GM12873 (cell line): ENCODE results near the gene SH2D3A.

Source experiments
- TF ChIP-seq, protein P1 (sequence below): IDR thresholded peaks from 2 replicates; pipeline ENCODE4 v1.5.1; 2012; ENCODE audit warnings: low read depth, mild to moderate bottlenecking, moderate library complexity, low read length, control low read depth; ENCODE audit not compliant: insufficient read depth; ENCODE audit errors: missing control alignments

SH2D3A gene

GRCh38 chr19:6725513-6726231 is 41.6 kb downstream of the SH2D3A start:
- TF ChIP-seq, protein P1, sequence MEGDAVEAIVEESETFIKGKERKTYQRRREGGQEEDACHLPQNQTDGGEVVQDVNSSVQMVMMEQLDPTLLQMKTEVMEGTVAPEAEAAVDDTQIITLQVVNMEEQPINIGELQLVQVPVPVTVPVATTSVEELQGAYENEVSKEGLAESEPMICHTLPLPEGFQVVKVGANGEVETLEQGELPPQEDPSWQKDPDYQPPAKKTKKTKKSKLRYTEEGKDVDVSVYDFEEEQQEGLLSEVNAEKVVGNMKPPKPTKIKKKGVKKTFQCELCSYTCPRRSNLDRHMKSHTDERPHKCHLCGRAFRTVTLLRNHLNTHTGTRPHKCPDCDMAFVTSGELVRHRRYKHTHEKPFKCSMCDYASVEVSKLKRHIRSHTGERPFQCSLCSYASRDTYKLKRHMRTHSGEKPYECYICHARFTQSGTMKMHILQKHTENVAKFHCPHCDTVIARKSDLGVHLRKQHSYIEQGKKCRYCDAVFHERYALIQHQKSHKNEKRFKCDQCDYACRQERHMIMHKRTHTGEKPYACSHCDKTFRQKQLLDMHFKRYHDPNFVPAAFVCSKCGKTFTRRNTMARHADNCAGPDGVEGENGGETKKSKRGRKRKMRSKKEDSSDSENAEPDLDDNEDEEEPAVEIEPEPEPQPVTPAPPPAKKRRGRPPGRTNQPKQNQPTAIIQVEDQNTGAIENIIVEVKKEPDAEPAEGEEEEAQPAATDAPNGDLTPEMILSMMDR, result no peak

DNA sequence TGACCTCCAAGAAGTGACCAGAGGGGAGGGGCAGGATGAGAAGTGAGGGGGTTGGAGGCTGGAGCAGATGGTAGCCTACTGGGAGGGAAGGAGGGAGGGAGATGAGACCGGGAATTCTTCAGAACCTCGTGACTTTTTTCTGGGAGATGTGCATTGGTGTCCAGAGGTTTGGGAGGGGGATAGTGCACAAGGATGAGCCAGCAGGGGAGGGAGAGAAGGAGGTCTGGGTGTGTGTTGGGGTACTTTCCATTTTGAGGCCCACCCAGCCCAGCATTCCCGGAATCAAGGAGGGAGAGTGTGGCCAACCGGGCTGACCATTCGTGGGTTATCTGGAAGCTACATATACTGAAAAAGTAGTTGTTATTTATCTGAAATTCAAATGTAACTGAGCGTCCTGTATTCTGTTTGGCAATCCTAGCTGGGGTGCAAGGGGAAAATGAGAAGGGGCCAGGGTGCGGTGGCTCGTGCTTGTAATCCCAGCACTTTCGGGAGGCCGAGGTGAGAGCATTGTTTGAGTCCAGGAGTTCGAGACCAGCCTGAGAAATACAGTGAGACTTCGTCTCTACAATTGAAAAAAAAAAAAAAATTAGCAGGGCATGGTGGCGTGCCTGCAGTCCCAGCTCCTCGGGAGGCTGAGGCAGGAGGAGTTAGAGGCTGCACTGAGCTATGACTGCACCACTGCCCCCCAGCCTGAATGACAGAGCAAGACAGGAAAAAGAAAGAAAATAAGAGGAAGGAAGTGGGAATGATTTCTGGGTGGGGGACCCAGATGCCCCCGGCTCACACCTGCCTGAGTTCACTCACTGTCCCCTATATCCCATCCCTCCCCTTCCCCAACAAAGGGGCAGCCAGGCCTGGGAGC is 42.4 kb downstream of the SH2D3A start:
- TF ChIP-seq, protein P1, result no peak

DNA sequence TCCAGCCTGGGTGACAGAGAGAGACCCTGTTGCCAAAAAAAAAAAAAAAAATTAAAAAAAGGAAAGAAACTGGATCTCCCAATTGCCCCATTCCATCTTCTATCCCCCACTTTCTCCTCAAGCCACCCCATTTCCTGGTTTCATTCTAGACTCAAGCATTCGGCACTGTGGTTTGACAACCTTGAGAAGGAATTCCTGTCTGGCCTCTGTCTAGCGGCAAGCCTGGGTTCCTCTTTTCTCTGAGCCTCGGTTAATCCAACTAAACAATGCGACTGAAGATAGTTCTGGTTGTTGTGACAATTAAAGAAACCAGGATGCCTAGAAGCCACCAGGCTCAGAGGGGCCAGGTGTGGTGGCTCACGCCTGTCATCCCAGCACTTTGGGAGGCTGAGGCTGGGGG is 43.5 kb downstream of the SH2D3A start:
- TF ChIP-seq, protein P1, result no peak

- TF ChIP-seq, protein P1, result no peak
Observed at GRCh38 chr19:6723108-6723618, 44.1 kb downstream of the SH2D3A start.

GRCh38 chr19:6721773-6722172 is 45.5 kb downstream of the SH2D3A start:
- TF ChIP-seq, protein P1, result no peak

- TF ChIP-seq, protein P1, result no peak
Observed at GRCh38 chr19:6721138-6721474, 46.1 kb downstream of the SH2D3A start.

GRCh38 chr19:6720369-6721137 is 46.7 kb downstream of the SH2D3A start, which contains the start of gene C3:
Gene C3 (minus strand): TSS chr19:6720650. CDS start chr19:6720589, 61 bp downstream.
- TF ChIP-seq, protein P1, result no peak
